ENCODE results near the gene TMEM200A. TPM values are rescaled to one million over a fixed set of nuclear protein-coding genes. Genes with fewer than 3 reads are reported as not detected.

The TMEM200A gene
- total RNA-seq (1 to 10 TPM; 1.2 to 5.5 (median 3.4) TPM), total RNA-seq (1.1 to 28.0 (median 3.9) reads per million in 29 experiments)
- 2.7 TPM for total RNA-seq (2013)

DNA sequence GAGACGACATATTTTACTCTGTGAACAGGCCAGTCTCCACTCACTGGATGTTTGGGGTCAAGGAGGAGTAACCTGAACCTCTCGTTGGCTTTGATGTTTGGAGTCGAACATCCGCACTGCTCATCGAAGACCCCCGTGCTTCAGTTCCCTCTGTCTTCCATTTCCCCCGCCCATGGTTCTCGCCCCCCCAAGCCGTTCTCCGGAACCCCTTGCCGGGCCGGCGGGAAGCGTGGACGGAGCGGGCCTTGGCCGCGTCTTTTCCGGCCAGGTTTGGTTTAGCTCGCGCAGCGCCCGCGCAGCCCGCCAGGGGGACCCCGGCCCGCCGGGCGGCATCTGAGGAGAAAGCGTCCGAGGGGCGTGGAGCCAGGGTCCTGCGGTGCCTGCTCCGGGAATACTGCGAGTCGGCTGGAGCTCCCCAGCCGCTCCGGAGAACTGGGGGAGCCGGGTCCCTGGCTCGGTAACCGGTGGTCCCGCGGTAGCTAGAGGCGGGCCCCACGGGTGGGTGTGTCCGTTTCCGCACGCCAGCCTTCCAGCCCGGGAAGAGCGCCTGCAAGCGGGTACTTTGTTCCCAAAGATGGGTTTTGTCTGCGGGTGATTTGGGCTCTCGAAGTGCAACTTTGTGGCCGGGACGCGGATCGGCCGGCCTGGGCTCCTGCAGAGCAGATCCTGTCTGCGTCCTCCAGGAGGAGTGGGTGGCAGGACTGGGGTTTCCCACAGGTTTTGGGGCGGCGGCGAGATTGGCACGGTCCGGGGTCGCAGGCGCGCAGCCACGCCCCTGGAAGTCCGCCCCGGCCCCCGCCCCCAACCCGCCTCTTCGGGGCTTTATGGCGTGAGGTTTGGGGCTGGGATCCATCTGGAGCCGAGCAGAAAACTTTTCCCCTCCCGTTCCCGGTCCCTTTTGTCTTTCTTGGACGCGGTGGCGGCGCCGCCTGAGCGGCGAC lies at the start of gene TMEM200A:
TMEM200A (plus strand) TSS at position 852 of the 941 bp plus-strand sequence. CDS start 74,406 bp downstream, outside the sequence.
- Mint-ChIP-seq H3K4me1 (peaks cover 25 to 34% (median 32%) of the 10 kb centered on the region in 3 donors), H3K9me3 (peaks cover 0 to 13% (median 3%) of the 10 kb centered on the region in 3 donors), H3K27me3 (peaks cover 0 to 10% of the 10 kb centered on the region in 2 donors), H3K4me3 (peak within 1 kb of the TSS; percentile 79 to 85 (median 79)), H3K36me3 (no peaks in the 10 kb centered on the region), H3K27ac (peak within 1 kb of the TSS; percentile 44 to 80)
- Histone ChIP-seq H3K9me3 (no peaks in the 10 kb centered on the region), H3K27ac (ENCODE audit: low read length) (no peak within 1 kb of the TSS), H3K36me3 (ENCODE audit: control insufficient read depth in 2 of 2, extremely low read depth in 1 of 2, insufficient read depth in 1 of 2, low read length in 1 of 2) (no peaks in the 10 kb centered on the region), H3K4me3 (ENCODE audit: control insufficient read depth in 1 of 2, extremely low read depth in 1 of 2, low read length in 1 of 2) (peak within 1 kb of the TSS; percentile 79 to 83), H3K27me3 (replicated peaks in 1 of 2; ENCODE audit: control insufficient read depth in 2 of 2, extremely low read depth in 1 of 2, insufficient read depth in 2 of 2, low read length in 1 of 2) (peaks cover 0 to 11% of the 10 kb centered on the region in 2 experiments), H3K4me1 (ENCODE audit: control insufficient read depth in 1 of 2, extremely low read depth in 1 of 2, insufficient read depth in 2 of 2, low read length in 2 of 2) (peaks cover 3 to 19% of the 10 kb centered on the region in 2 experiments)
- CTCF ChIA-PET: interaction anchor here (0.7 to 1.0 kb wide), 2 partner anchors 15 to 237 kb away, joined by 3 to 9 read pairs; no protein-coding TSS in a partner anchor
- POLR2A ChIA-PET: interaction anchor here in 1 of 2 donors (0.7 kb wide), 1 partner anchor 419 kb away, joined by 4 read pairs; no protein-coding TSS in a partner anchor
- DNase-seq: peak in 21 of 35 experiments; percentile 1 to 48 (median 19)
- ATAC-seq (replicated peaks in 1 of 4): peak; percentile 52 to 62 (median 54)
- WGBS (ENCODE audit: insufficient coverage): under 1% methylated on average over 66 of the region's 84 CpGs

GRCh38 chr6:130320908-130321307 lies 44.9 kb upstream of the TMEM200A start:
- Mint-ChIP-seq H3K4me1 (peaks cover 0 to 6% (median 5%) of the 10 kb centered on the region in 3 donors), H3K36me3 (no peaks in the 10 kb centered on the region), H3K27ac (no peak overlapping the region), H3K4me3 (no peak overlapping the region), H3K9me3 (no peaks in the 10 kb centered on the region), H3K27me3 (no peaks in the 10 kb centered on the region)
- Histone ChIP-seq H3K4me1 (ENCODE audit: control insufficient read depth in 1 of 2, extremely low read depth in 1 of 2, insufficient read depth in 2 of 2, low read length in 2 of 2) (peaks cover 0 to 5% of the 10 kb centered on the region in 2 experiments), H3K36me3 (ENCODE audit: control insufficient read depth in 2 of 2, extremely low read depth in 1 of 2, insufficient read depth in 1 of 2, low read length in 1 of 2) (no peaks in the 10 kb centered on the region), H3K9me3 (no peaks in the 10 kb centered on the region), H3K27ac (ENCODE audit: low read length) (no peak overlapping the region), H3K4me3 (ENCODE audit: control insufficient read depth in 1 of 2, extremely low read depth in 1 of 2, low read length in 1 of 2) (no peak overlapping the region), H3K27me3 (replicated peaks in 1 of 2; ENCODE audit: control insufficient read depth in 2 of 2, extremely low read depth in 1 of 2, insufficient read depth in 2 of 2, low read length in 1 of 2) (no peaks in the 10 kb centered on the region)
- no peak for ATAC-seq (replicated peaks in 1 of 4)
- 100% methylated on average over 2 of the region's 2 CpGs for WGBS (ENCODE audit: insufficient coverage)
- ChIA-PET POLR2A (no interaction called here), CTCF (interaction anchor here (0.6 to 2.5 kb wide), 7 partner anchors 56 to 551 kb away, joined by 3 to 19 read pairs (median 6); no protein-coding TSS in a partner anchor)
- no peak for DNase-seq

GRCh38 chr6:130322673-130323268 lies 43.0 kb upstream of the TMEM200A start:
- Histone ChIP-seq H3K27me3 (replicated peaks in 1 of 2; ENCODE audit: control insufficient read depth in 2 of 2, extremely low read depth in 1 of 2, insufficient read depth in 2 of 2, low read length in 1 of 2) (no peaks in the 10 kb centered on the region), H3K27ac (ENCODE audit: low read length) (no peak overlapping the region), H3K4me1 (ENCODE audit: control insufficient read depth in 1 of 2, extremely low read depth in 1 of 2, insufficient read depth in 2 of 2, low read length in 2 of 2) (peaks cover 0 to 5% of the 10 kb centered on the region in 2 experiments), H3K4me3 (ENCODE audit: control insufficient read depth in 1 of 2, extremely low read depth in 1 of 2, low read length in 1 of 2) (no peak overlapping the region), H3K36me3 (ENCODE audit: control insufficient read depth in 2 of 2, extremely low read depth in 1 of 2, insufficient read depth in 1 of 2, low read length in 1 of 2) (no peaks in the 10 kb centered on the region), H3K9me3 (no peaks in the 10 kb centered on the region)
- no peak overlapping the region for H3K27ac Mint-ChIP-seq
- ATAC-seq (replicated peaks in 1 of 4): peak in 2 of 4 experiments; percentile 33 to 48
- no peaks in the 10 kb centered on the region for H3K9me3 Mint-ChIP-seq
- no peak overlapping the region for H3K4me3 Mint-ChIP-seq
- peak in 32 of 35 experiments; percentile 12 to 85 (median 42) for DNase-seq
- H3K36me3 Mint-ChIP-seq: no peaks in the 10 kb centered on the region
- WGBS (ENCODE audit: insufficient coverage): 20% methylated on average over 1 of the region's 3 CpGs
- H3K27me3 Mint-ChIP-seq: no peaks in the 10 kb centered on the region
- ChIA-PET POLR2A (no interaction called here), CTCF (interaction anchor here (0.6 to 2.5 kb wide), 8 partner anchors 59 to 828 kb away, joined by 3 to 19 read pairs (median 4); no protein-coding TSS in a partner anchor)
- peaks cover 0 to 6% (median 5%) of the 10 kb centered on the region in 3 donors for H3K4me1 Mint-ChIP-seq

GRCh38 chr6:130324657-130325056 lies 41.2 kb upstream of the TMEM200A start:
- Mint-ChIP-seq H3K27ac (no peak overlapping the region), H3K4me3 (no peak overlapping the region), H3K4me1 (peaks cover 0 to 6% (median 5%) of the 10 kb centered on the region in 3 donors), H3K36me3 (no peaks in the 10 kb centered on the region), H3K9me3 (no peaks in the 10 kb centered on the region), H3K27me3 (no peaks in the 10 kb centered on the region)
- H3K9me3 ChIP-seq: no peaks in the 10 kb centered on the region
- DNase-seq (no peak), ATAC-seq (replicated peaks in 1 of 4) (no peak)
- H3K27ac ChIP-seq (ENCODE audit: low read length): no peak overlapping the region
- H3K4me3 ChIP-seq (ENCODE audit: control insufficient read depth in 1 of 2, extremely low read depth in 1 of 2, low read length in 1 of 2): no peak overlapping the region
- CTCF ChIA-PET: interaction anchor here (0.7 to 1.3 kb wide), 12 partner anchors 9 to 642 kb away, joined by 3 to 6 read pairs (median 4); no protein-coding TSS in a partner anchor
- no peaks in the 10 kb centered on the region for H3K36me3 ChIP-seq (ENCODE audit: control insufficient read depth in 2 of 2, extremely low read depth in 1 of 2, insufficient read depth in 1 of 2, low read length in 1 of 2)
- POLR2A ChIA-PET: no interaction called here
- peaks cover 0 to 5% of the 10 kb centered on the region in 2 experiments for H3K4me1 ChIP-seq (ENCODE audit: control insufficient read depth in 1 of 2, extremely low read depth in 1 of 2, insufficient read depth in 2 of 2, low read length in 2 of 2)
- H3K27me3 ChIP-seq (replicated peaks in 1 of 2; ENCODE audit: control insufficient read depth in 2 of 2, extremely low read depth in 1 of 2, insufficient read depth in 2 of 2, low read length in 1 of 2): no peaks in the 10 kb centered on the region
- WGBS (ENCODE audit: insufficient coverage): no CpG with 5 or more reads among the region's 4 CpGs

GRCh38 chr6:130326496-130326895 lies 39.3 kb upstream of the TMEM200A start:
- peaks cover 0 to 6% (median 5%) of the 10 kb centered on the region in 3 donors for H3K4me1 Mint-ChIP-seq
- no peaks in the 10 kb centered on the region for H3K9me3 Mint-ChIP-seq
- ChIA-PET POLR2A (no interaction called here), CTCF (interaction anchor here in 1 of 2 donors (1.1 to 1.4 kb wide), 3 partner anchors 10 to 372 kb away, joined by 3 to 7 read pairs (median 4); no protein-coding TSS in a partner anchor)
- Histone ChIP-seq H3K27ac (ENCODE audit: low read length) (no peak overlapping the region), H3K4me3 (ENCODE audit: control insufficient read depth in 1 of 2, extremely low read depth in 1 of 2, low read length in 1 of 2) (no peak overlapping the region), H3K27me3 (replicated peaks in 1 of 2; ENCODE audit: control insufficient read depth in 2 of 2, extremely low read depth in 1 of 2, insufficient read depth in 2 of 2, low read length in 1 of 2) (no peaks in the 10 kb centered on the region), H3K4me1 (ENCODE audit: control insufficient read depth in 1 of 2, extremely low read depth in 1 of 2, insufficient read depth in 2 of 2, low read length in 2 of 2) (peaks cover 0 to 5% of the 10 kb centered on the region in 2 experiments), H3K9me3 (no peaks in the 10 kb centered on the region), H3K36me3 (ENCODE audit: control insufficient read depth in 2 of 2, extremely low read depth in 1 of 2, insufficient read depth in 1 of 2, low read length in 1 of 2) (no peaks in the 10 kb centered on the region)
- no peak overlapping the region for H3K4me3 Mint-ChIP-seq
- no peak overlapping the region for H3K27ac Mint-ChIP-seq
- DNase-seq (no peak), ATAC-seq (replicated peaks in 1 of 4) (no peak)
- no peaks in the 10 kb centered on the region for H3K36me3 Mint-ChIP-seq
- H3K27me3 Mint-ChIP-seq: no peaks in the 10 kb centered on the region
- 100% methylated on average over 1 of the region's 3 CpGs for WGBS (ENCODE audit: insufficient coverage)

DNA sequence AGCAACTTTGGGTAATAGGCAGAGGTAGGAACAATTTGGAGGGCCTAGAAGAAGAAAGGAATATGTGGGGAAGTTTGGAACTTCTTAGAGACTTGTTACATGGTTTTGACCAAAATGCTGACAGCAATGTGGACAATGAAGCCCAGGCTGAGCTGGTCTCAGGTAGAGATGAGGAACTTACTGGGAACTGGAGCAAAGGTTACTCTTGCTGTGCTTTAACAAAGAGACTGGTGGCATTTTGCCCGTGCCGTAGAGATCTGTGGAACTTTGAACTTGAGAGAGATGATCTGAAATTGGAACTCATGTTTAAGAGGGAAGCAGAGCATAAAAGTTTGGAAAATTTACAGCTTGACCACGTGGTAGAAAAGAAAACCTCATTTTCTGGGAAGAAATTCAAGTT lies 28.3 kb upstream of the TMEM200A start:
- ATAC-seq (replicated peaks in 1 of 4) (no peak), DNase-seq (no peak)
- no peaks in the 10 kb centered on the region for H3K4me1 ChIP-seq (ENCODE audit: control insufficient read depth in 1 of 2, extremely low read depth in 1 of 2, insufficient read depth in 2 of 2, low read length in 2 of 2)
- CTCF ChIA-PET: interaction anchor here in 1 of 2 donors (0.6 kb wide), 1 partner anchor 13 kb away, joined by 3 read pairs; no protein-coding TSS in a partner anchor
- H3K27ac ChIP-seq (ENCODE audit: low read length): no peak overlapping the region
- H3K4me1 Mint-ChIP-seq: no peaks in the 10 kb centered on the region
- no peak overlapping the region for H3K4me3 ChIP-seq (ENCODE audit: control insufficient read depth in 1 of 2, extremely low read depth in 1 of 2, low read length in 1 of 2)
- H3K27ac Mint-ChIP-seq: no peak overlapping the region
- peaks cover under 1% of the 10 kb centered on the region for H3K36me3 Mint-ChIP-seq
- no peaks in the 10 kb centered on the region for H3K27me3 Mint-ChIP-seq
- H3K9me3 Mint-ChIP-seq: peaks cover under 1 to 6% (median 2%) of the 10 kb centered on the region in 3 donors
- H3K27me3 ChIP-seq (replicated peaks in 1 of 2; ENCODE audit: control insufficient read depth in 2 of 2, extremely low read depth in 1 of 2, insufficient read depth in 2 of 2, low read length in 1 of 2): no peaks in the 10 kb centered on the region
- 100% methylated on average over 2 of the region's 3 CpGs for WGBS (ENCODE audit: insufficient coverage)
- no peak overlapping the region for H3K4me3 Mint-ChIP-seq
- no peaks in the 10 kb centered on the region for H3K9me3 ChIP-seq
- POLR2A ChIA-PET: no interaction called here
- H3K36me3 ChIP-seq (ENCODE audit: control insufficient read depth in 2 of 2, extremely low read depth in 1 of 2, insufficient read depth in 1 of 2, low read length in 1 of 2): no peaks in the 10 kb centered on the region
